ENCODE measurements around the gene SNX12. TPM values are rescaled to one million over a fixed set of nuclear protein-coding genes. Genes with fewer than 3 reads are reported as not detected.

The SNX12 gene
- total RNA-seq, 1 experiment from 2014 or later, result 43.7 TPM

Other genes starting within 250 kb of the SNX12 start
- 0.10 TPM for gene TEX11, start 159.6 kb downstream of the SNX12 start, total RNA-seq (2021; ENCODE audit: unreplicated experiment)
- gene SLC7A3, start 137.2 kb downstream of the SNX12 start, total RNA-seq (2021; ENCODE audit: unreplicated experiment), result not detected
- 14.7 TPM for gene FOXO4, start 27.5 kb upstream of the SNX12 start, total RNA-seq (2021; ENCODE audit: unreplicated experiment)
- gene CXorf65, start 38.4 kb upstream of the SNX12 start, total RNA-seq (2021; ENCODE audit: unreplicated experiment), result not detected
- gene IL2RG, start 43.2 kb upstream of the SNX12 start, total RNA-seq (2021; ENCODE audit: unreplicated experiment), result 0.64 TPM
- 32.8 TPM for gene MED12, start 50.3 kb upstream of the SNX12 start, total RNA-seq (2021; ENCODE audit: unreplicated experiment)
- gene NLGN3, start 76.5 kb upstream of the SNX12 start, total RNA-seq (2021; ENCODE audit: unreplicated experiment), result 1.4 TPM
- gene GJB1, start 154.9 kb upstream of the SNX12 start, total RNA-seq (2021; ENCODE audit: unreplicated experiment), result not detected
- gene ZMYM3, start 185.8 kb upstream of the SNX12 start, total RNA-seq (2021; ENCODE audit: unreplicated experiment), result 32.9 TPM
- gene NONO, start 215.3 kb upstream of the SNX12 start, total RNA-seq (2021; ENCODE audit: unreplicated experiment), result 523 TPM
- 3.5 TPM for gene ITGB1BP2, start 233.4 kb upstream of the SNX12 start, total RNA-seq (2021; ENCODE audit: unreplicated experiment)

Measured in HCT116 (cell line).